Measurements from ENCODE around the gene C17orf113. TPM values are rescaled to one million over a fixed set of nuclear protein-coding genes. Genes with fewer than 3 reads are reported as not detected.

Gene C17orf113
- total and polyA plus RNA-seq, 2 of the 4 experiments (the other 2 are of a cell fraction): under 0.01 to 0.03 TPM

DNA sequence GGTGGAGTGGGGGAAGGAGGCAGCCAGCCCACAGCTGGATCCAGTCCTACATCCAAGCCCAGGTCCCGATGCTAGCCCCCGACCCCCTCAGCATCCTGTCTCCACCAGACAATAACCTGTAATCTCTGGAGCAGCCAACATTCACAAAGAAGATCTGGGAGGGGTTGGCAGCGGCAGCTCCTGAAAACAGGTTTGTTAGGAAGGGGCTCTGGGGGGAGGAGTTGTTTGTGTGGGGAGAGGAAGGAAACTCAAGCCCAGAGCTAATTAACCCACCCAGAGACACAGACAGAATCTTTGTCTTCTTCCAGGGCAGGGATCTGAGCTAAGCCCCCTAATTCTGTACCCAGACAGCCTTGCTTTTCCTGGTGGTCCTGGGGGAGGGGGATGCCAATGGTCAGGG lies 4.6 kb upstream of the C17orf113 start:
- Histone ChIP-seq H3K23ac (ENCODE audit: low read depth, low read length) (no peak overlapping the region), H3K27me3 (ENCODE audit: control insufficient read depth, insufficient read depth, low read length) (peaks cover 80% of the 10 kb centered on the region), H3K4me2 (ENCODE audit: low read depth, low read length) (no peak overlapping the region), H4K91ac (ENCODE audit: insufficient read depth, low read depth, low read length) (no peak overlapping the region), H3K9me3 (ENCODE audit: control insufficient read depth, insufficient read depth, low read length) (no peaks in the 10 kb centered on the region), H3K27ac (ENCODE audit: insufficient read depth, low read length) (no peak overlapping the region), H3K9me1 (ENCODE audit: insufficient read depth, low read length) (peaks cover 3% of the 10 kb centered on the region; the same call in 1 of the 2 replicates), H2BK20ac (ENCODE audit: low read depth, low read length) (no peak overlapping the region), H4K8ac (ENCODE audit: low read depth in 2 of 2, low read length in 2 of 2) (no peak overlapping the region), H3K36me3 (ENCODE audit: control insufficient read depth, insufficient read depth, low read length) (no peaks in the 10 kb centered on the region), H3K18ac (ENCODE audit: low read depth, low read length) (no peak overlapping the region), H4K20me1 (ENCODE audit: insufficient read depth, low read length) (no peaks in the 10 kb centered on the region), H3K14ac (replicated peaks; ENCODE audit: low read depth, low read length) (no peak overlapping the region), H2BK15ac (ENCODE audit: low read depth, low read length) (no peak overlapping the region), H3K79me1 (ENCODE audit: low read depth in 1 of 2, low read length in 2 of 2) (no peaks in the 10 kb centered on the region), H2AK5ac (ENCODE audit: low read depth, low read length) (no peak overlapping the region), H2AFZ (replicated peaks; ENCODE audit: low read length, poor library complexity) (no peak overlapping the region), H3K9ac (ENCODE audit: low read depth, low read length) (no peak overlapping the region), H4K5ac (ENCODE audit: low read depth, low read length) (no peak overlapping the region), H3K4me3 (ENCODE audit: insufficient read depth, low read depth, low read length) (no peak overlapping the region), H3K56ac (ENCODE audit: extremely low read depth, insufficient read depth, low read length) (no peak overlapping the region), H2AK9ac (replicated peaks; ENCODE audit: low read depth, low read length, poor library complexity) (no peak overlapping the region), H3K4ac (ENCODE audit: low read depth, low read length) (no peak overlapping the region), H2BK5ac (ENCODE audit: low read depth, low read length, poor library complexity, severe bottlenecking) (no peak overlapping the region), H3K4me1 (ENCODE audit: control insufficient read depth, insufficient read depth, low read length) (no peaks in the 10 kb centered on the region), H2BK120ac (ENCODE audit: low read depth, low read length) (no peak overlapping the region)
- no peak for DNase-seq
- ChIA-PET POLR2A (ENCODE audit: unreplicated experiment) (interaction anchor here (0.7 kb wide), 1 partner anchor 95 kb away, joined by 12 read pairs; no protein-coding TSS in a partner anchor), CTCF (no interaction called here)
- in situ Hi-C loops (cut with MboI; ENCODE audit: low sequenced_read_pairs) (no loop called here), intact Hi-C loops (cut with micrococcal nuclease) (no loop called here), dilution Hi-C loops (cut with HindIII; ENCODE audit: low sequenced_read_pairs, unreplicated experiment) (no loop called here)
- ATAC-seq (ENCODE audit: low read depth): no peak
- TF ChIP-seq, protein P1, sequence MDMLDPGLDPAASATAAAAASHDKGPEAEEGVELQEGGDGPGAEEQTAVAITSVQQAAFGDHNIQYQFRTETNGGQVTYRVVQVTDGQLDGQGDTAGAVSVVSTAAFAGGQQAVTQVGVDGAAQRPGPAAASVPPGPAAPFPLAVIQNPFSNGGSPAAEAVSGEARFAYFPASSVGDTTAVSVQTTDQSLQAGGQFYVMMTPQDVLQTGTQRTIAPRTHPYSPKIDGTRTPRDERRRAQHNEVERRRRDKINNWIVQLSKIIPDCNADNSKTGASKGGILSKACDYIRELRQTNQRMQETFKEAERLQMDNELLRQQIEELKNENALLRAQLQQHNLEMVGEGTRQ (IDR thresholded peaks at IDR 0.05; ENCODE audit: low read depth, low read length): no peak
- no peak for TF ChIP-seq BHLHE40 (IDR thresholded peaks at IDR 0.05; ENCODE audit: low read depth, low read length)
- TF ChIP-seq CTCF (conservative IDR thresholded peaks at IDR 0.05; ENCODE audit: low read depth, low read length): no peak
- no peak for TF ChIP-seq RFX5 (IDR thresholded peaks at IDR 0.05; ENCODE audit: low read depth, low read length)
- no peak for TF ChIP-seq MAFK (IDR thresholded peaks at IDR 0.05; ENCODE audit: low read depth, low read length)
- BruUV-seq (replicated peaks): no TSS peak
- no CpG with 5 or more reads among the region's 3 CpGs for WGBS, 2 experiments (ENCODE audit: extremely low coverage in 2 of 2, insufficient read length in 1 of 2)

All from IMR-90 (cell line).